Neural progenitor cell (in vitro differentiated cells): ENCODE measurements around the gene OR2T27.

Experiments used
- EZH2 ChIP-seq: fragments of 200-600 bp; sonication (generic); IDR thresholded peaks from 2 replicates; pipeline ENCODE4 v1.6.1; 2017; ENCODE audit warnings: antibody characterized with exemption, mild to moderate bottlenecking, moderate library complexity
- EZH2phosphoT487 ChIP-seq: fragments of 200-600 bp; sonication (generic); IDR thresholded peaks from 2 replicates; pipeline ENCODE4 v1.6.1; 2017; ENCODE audit warnings: antibody characterized with exemption
- TF ChIP-seq, protein P1 (sequence below): fragments of 200-600 bp; sonication (generic); IDR thresholded peaks from 2 replicates; pipeline ENCODE4 v1.5.1; 2017; ENCODE audit warnings: antibody characterized with exemption, mild to moderate bottlenecking

DNA sequence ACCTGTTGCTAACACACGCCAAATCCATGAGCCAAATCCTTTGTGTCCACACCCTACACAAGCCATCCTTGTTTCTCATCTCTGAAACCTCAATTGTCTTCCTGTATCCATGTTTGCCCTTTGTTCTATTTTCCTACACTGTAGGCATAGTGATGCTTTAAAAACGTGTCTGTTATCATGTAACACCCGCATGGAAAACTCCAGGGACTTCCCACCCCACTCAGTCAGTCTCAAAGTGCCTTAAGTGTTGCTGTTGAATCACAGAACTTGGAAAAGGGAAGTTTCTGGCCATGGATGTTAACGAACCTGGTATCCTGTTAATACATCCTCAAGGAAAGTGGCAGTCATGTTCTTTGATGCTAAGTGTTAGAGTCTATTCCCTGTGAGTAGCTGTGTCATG lies 30.2 kb downstream of the OR2T27 start:
- no peak for TF ChIP-seq EZH2
- TF ChIP-seq, protein P1, sequence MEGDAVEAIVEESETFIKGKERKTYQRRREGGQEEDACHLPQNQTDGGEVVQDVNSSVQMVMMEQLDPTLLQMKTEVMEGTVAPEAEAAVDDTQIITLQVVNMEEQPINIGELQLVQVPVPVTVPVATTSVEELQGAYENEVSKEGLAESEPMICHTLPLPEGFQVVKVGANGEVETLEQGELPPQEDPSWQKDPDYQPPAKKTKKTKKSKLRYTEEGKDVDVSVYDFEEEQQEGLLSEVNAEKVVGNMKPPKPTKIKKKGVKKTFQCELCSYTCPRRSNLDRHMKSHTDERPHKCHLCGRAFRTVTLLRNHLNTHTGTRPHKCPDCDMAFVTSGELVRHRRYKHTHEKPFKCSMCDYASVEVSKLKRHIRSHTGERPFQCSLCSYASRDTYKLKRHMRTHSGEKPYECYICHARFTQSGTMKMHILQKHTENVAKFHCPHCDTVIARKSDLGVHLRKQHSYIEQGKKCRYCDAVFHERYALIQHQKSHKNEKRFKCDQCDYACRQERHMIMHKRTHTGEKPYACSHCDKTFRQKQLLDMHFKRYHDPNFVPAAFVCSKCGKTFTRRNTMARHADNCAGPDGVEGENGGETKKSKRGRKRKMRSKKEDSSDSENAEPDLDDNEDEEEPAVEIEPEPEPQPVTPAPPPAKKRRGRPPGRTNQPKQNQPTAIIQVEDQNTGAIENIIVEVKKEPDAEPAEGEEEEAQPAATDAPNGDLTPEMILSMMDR, result no peak
- no peak for TF ChIP-seq EZH2phosphoT487
